HepG2 (cell line): ENCODE data around the gene ARL5C. TPM values are rescaled to one million over a fixed set of nuclear protein-coding genes. Genes with fewer than 3 reads are reported as not detected.

ENCODE experiments used
- ATAC-seq: fragments of 200-7000 bp; cut with Tn5 transposase; 3 replicates; pipeline ENCODE4 v1.9.1; 2020; ENCODE audit warnings: mild to moderate bottlenecking, moderate library complexity
- BruUV-seq: library from RNA; stranded (reverse); fragments of 400-500 nt; replicated peaks from 2 replicates; lab custom pipeline; 2021; lab: Mats Ljungman, UMichigan
- CTCF ChIA-PET: fragments of 300-600 bp; formaldehyde crosslinking; extraction: SDS; loops from one replicate; lab custom pipeline; 2021; ENCODE audit warnings: low total read pairs, inconsistent platforms, low intra/inter-chr PET ratio; lab: Yijun Ruan, JAX
- POLR2A ChIA-PET: fragments of 350-600 bp; sonication (Branson Sonifier 250); formaldehyde crosslinking; loops from one replicate; lab custom pipeline; 2020; ENCODE audit warnings: antibody characterized with exemption, inconsistent platforms; lab: Yijun Ruan, JAX
- DNase-seq: peaks from one replicate; pipeline ENCODE4 v3.0.0-alpha.2; 2015; ENCODE audit warnings: low spot score
- FAIRE-seq: peaks from 3 replicates; lab custom pipeline; 2011; peaks lifted over from hg19 to GRCh38; lab: Jason Lieb, UNC
- H2AFZ ChIP-seq: one replicate; pipeline ENCODE4 v1.6.1; 2011; ENCODE audit warnings: low read length, inconsistent platforms
- H3K27ac ChIP-seq: fragments of 300-600 bp; 3 replicates; pipeline ENCODE4 v1.8.0; 2011; ENCODE audit warnings: mixed run types, mild to moderate bottlenecking, mixed read lengths, low read length, inconsistent platforms; ENCODE audit not compliant: insufficient read depth; ENCODE audit errors: extremely low read length
- H3K27me3 ChIP-seq, 2 experiments: fragments of 200-600 bp in 1 of 2; 2 replicates in 1 of 2; 3 replicates in 1 of 2; pipeline versions ENCODE4 v1.6.0 to v1.8.0; 2011; ENCODE audit warnings: low read length in 2 of 2, mild to moderate bottlenecking in 2 of 2, moderate library complexity in 2 of 2, inconsistent platforms in 1 of 2; ENCODE audit not compliant: insufficient read depth in 2 of 2, control insufficient read depth in 1 of 2
- H3K36me3 ChIP-seq, 2 experiments: fragments of 200-600 bp in 1 of 2; replicated peaks in 1 of 2; 2 replicates in 1 of 2; 3 replicates in 1 of 2; pipeline versions ENCODE4 v1.5.1 to v1.8.0; 2011; ENCODE audit warnings: low read length in 2 of 2, inconsistent platforms in 1 of 2; ENCODE audit not compliant: insufficient read depth in 2 of 2, control insufficient read depth in 1 of 2
- H3K4me1 ChIP-seq: 2 replicates; pipeline ENCODE4 v1.5.1; 2012; ENCODE audit warnings: low read length, inconsistent platforms; ENCODE audit not compliant: insufficient read depth
- H3K4me2 ChIP-seq: 2 replicates; pipeline ENCODE4 v1.6.0; 2011; ENCODE audit warnings: low read depth, low read length, inconsistent platforms
- H3K4me3 ChIP-seq, 3 experiments: fragments of 200-600 bp in 1 of 3; sonication (generic), shearing (Covaris generic) in 1 of 3; replicated peaks in 1 of 3; 2 replicates each; pipeline ENCODE4 v1.5.1; 2011 to 2016; ENCODE audit warnings: low read length in 3 of 3, inconsistent platforms in 2 of 3, low read depth in 2 of 3, mild to moderate bottlenecking in 2 of 3, control low read depth in 1 of 3, mixed read lengths in 1 of 3; ENCODE audit not compliant: insufficient read depth in 1 of 3
- H3K79me2 ChIP-seq: one replicate; pipeline ENCODE4 v1.6.1; 2011; ENCODE audit warnings: low read length, inconsistent platforms; ENCODE audit not compliant: insufficient read depth
- H3K9ac ChIP-seq: 2 replicates; pipeline ENCODE4 v1.6.0; 2011; ENCODE audit warnings: mild to moderate bottlenecking, low read depth, low read length, inconsistent platforms; ENCODE audit not compliant: insufficient read depth
- H3K9me3 ChIP-seq: 2 replicates; pipeline ENCODE4 v1.5.1; 2012; ENCODE audit warnings: mild to moderate bottlenecking, low read length
- H4K20me1 ChIP-seq: 2 replicates; pipeline ENCODE4 v1.6.0; 2011; ENCODE audit warnings: inconsistent platforms, mild to moderate bottlenecking, low read length, moderate library complexity; ENCODE audit not compliant: insufficient read depth
- BHLHE40 ChIP-seq: IDR thresholded peaks from 2 replicates; pipeline ENCODE4 v1.6.1; 2011; ENCODE audit warnings: low read length, improper control_type of control experiment
- FIP1L1 ChIP-seq: fragments of 200-400 bp; formaldehyde crosslinking; IDR thresholded peaks from 2 replicates; pipeline ENCODE4 v1.6.1; 2018; ENCODE audit warnings: low read depth, mild to moderate bottlenecking, low read length, moderate library complexity, borderline replicate concordance; ENCODE audit not compliant: insufficient read depth
- GTF3A ChIP-seq: sonication (generic); formaldehyde crosslinking; conservative IDR thresholded peaks from 2 replicates; pipeline ENCODE4 v1.4.0; 2020; ENCODE audit warnings: mild to moderate bottlenecking, missing genetic modification reagents
- HNF4A ChIP-seq: sonication (generic); formaldehyde crosslinking; IDR thresholded peaks from 2 replicates; pipeline ENCODE4 v1.4.0; 2020; ENCODE audit warnings: missing genetic modification reagents
- HNRNPLL ChIP-seq: fragments of 200-400 bp; formaldehyde crosslinking; IDR thresholded peaks from 2 replicates; pipeline ENCODE4 v1.6.1; 2017; ENCODE audit warnings: mild to moderate bottlenecking, low read depth, low read length; ENCODE audit not compliant: poor library complexity, severe bottlenecking
- KDM6A ChIP-seq: IDR thresholded peaks from 2 replicates; pipeline ENCODE4 v1.6.1; 2016; ENCODE audit warnings: low read depth
- NFE2L2 ChIP-seq: fragments of 150-350 bp; IDR thresholded peaks from 2 replicates; pipeline ENCODE4 v1.6.1; 2014; ENCODE audit warnings: low read length
- NFYC ChIP-seq: IDR thresholded peaks from 2 replicates; pipeline ENCODE4 v1.6.1; 2016; ENCODE audit warnings: missing genetic modification reagents, missing compliant biosample characterization
- SNAPC2 ChIP-seq: sonication (generic); formaldehyde crosslinking; IDR thresholded peaks from 2 replicates; pipeline ENCODE4 v1.8.1; 2022; ENCODE audit warnings: mild to moderate bottlenecking, missing genetic modification reagents
- SYNCRIP ChIP-seq: fragments of 200-400 bp; formaldehyde crosslinking; IDR thresholded peaks from 2 replicates; pipeline ENCODE4 v1.6.1; 2018; ENCODE audit warnings: mild to moderate bottlenecking, low read depth, low read length; ENCODE audit not compliant: insufficient read depth
- ZKSCAN8 ChIP-seq: IDR thresholded peaks from 2 replicates; pipeline ENCODE4 v1.6.1; 2016; ENCODE audit warnings: borderline replicate concordance, missing genetic modification reagents, missing compliant biosample characterization
- ZNF557 ChIP-seq: sonication (generic); formaldehyde crosslinking; IDR thresholded peaks from 2 replicates; pipeline ENCODE4 v1.4.0; 2020; ENCODE audit warnings: missing genetic modification reagents
- ZNF607 ChIP-seq: sonication (generic); formaldehyde crosslinking; IDR thresholded peaks from 2 replicates; pipeline ENCODE4 v1.5.1; 2020; ENCODE audit warnings: missing genetic modification reagents, mild to moderate bottlenecking, borderline replicate concordance
- ZSCAN29 ChIP-seq: sonication (generic); formaldehyde crosslinking; conservative IDR thresholded peaks from 2 replicates; pipeline ENCODE4 v1.4.0; 2020; ENCODE audit warnings: mild to moderate bottlenecking, missing genetic modification reagents
- WGBS: methylation state at CpG from one replicate; pipeline ENCODE4 v1.1.6; 2017; ENCODE audit warnings: low lambda C conversion rate; 5-methylcytosine and 5-hydroxymethylcytosine counted together
- in situ Hi-C: cut with HindIII; loops from 2 replicates; pipeline ENCODE4 v1.10.0; 2017; ENCODE audit warnings: low pct_unique_long_range_greater_than_20kb; ENCODE audit not compliant: extremely low pct_ligation_motif_present
- intact Hi-C: fragments of 100-400 bp; cut with micrococcal nuclease; formaldehyde crosslinking; loops from one replicate; pipeline ENCODE4 v1.10.0; 2022; ENCODE audit not compliant: unreplicated experiment
- polyA plus RNA-seq, 8 experiments: library from polyadenylated mRNA; depleted of rRNA in 3 of 8; stranded (reverse) in 7 of 8; unstranded in 1 of 8; fragments of >200 nt; fragmentation: Illumina TruSeq in 4 of 8; extraction: Trizol in 4 of 8; gene quantifications; 2 replicates each; pipeline versions ENCODE4 v1.2.1 to v1.2.3, GENCODE V29; 2011 to 2016; ENCODE audit warnings: low read depth in 4 of 8, missing spikeins in 1 of 8, mixed read lengths in 1 of 8; ENCODE audit not compliant: insufficient read depth in 1 of 8
- total RNA-seq, 5 experiments: library from RNA; depleted of rRNA; stranded (reverse); fragments of >200 nt; fragmentation: Illumina TruSeq; extraction: Trizol; gene quantifications; 2 replicates each; pipeline ENCODE4 v1.2.3, GENCODE V29; 2016; ENCODE audit warnings: low read depth in 1 of 5
- TF ChIP-seq, protein P1 (sequence below): sonication (generic); formaldehyde crosslinking; IDR thresholded peaks from 2 replicates; pipeline ENCODE4 v1.9.0; 2021; ENCODE audit warnings: missing genetic modification reagents, mild to moderate bottlenecking, borderline replicate concordance
- TF ChIP-seq, protein P2 (sequence below): sonication (generic); formaldehyde crosslinking; IDR thresholded peaks from 2 replicates; pipeline ENCODE4; 2020; ENCODE audit warnings: missing genetic modification reagents, mild to moderate bottlenecking, borderline replicate concordance

The ARL5C gene
- total and polyA plus RNA-seq, 2 of the 13 experiments (the other 11 are each of a cell fraction or from before 2014, with no cell fraction given) = not detected

DNA sequence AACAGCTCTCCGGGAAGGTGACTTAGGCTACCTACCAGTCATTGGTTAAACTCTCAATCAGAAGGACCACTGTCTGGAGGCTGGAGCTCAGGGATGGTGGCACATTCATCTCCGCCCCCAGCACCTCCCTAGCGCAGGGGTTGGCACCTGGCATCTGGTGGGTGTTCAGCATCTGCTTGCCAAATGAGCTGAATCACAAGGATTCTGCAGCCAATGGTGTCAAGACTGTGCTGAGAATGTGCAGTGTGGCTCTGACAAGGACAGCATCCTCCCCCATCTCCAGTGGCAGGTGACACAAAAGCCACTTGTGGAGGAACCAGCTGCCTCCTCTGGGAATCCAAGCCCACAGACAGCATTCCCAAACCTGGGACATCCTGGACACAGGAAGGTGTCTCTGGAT, 49.7 kb downstream of the ARL5C start:
- in situ Hi-C loops = no loop called here
- H3K9me3 ChIP-seq = no peaks in the 10 kb centered on the region
- no peaks in the 10 kb centered on the region for H4K20me1 ChIP-seq
- H3K9ac ChIP-seq = no peak overlapping the region
- H3K27ac ChIP-seq = no peak overlapping the region
- no peak for ATAC-seq
- peaks cover 9% of the 10 kb centered on the region for H3K4me1 ChIP-seq
- CTCF ChIA-PET = no interaction called here
- H2AFZ ChIP-seq = no peak overlapping the region
- POLR2A ChIA-PET = no interaction called here
- no peak for DNase-seq
- TF ChIP-seq, protein P1, sequence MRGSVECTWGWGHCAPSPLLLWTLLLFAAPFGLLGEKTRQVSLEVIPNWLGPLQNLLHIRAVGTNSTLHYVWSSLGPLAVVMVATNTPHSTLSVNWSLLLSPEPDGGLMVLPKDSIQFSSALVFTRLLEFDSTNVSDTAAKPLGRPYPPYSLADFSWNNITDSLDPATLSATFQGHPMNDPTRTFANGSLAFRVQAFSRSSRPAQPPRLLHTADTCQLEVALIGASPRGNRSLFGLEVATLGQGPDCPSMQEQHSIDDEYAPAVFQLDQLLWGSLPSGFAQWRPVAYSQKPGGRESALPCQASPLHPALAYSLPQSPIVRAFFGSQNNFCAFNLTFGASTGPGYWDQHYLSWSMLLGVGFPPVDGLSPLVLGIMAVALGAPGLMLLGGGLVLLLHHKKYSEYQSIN (CRISPR knock-in tag) = no peak
- TF ChIP-seq ZSCAN29 (CRISPR knock-in tag) (no peak), HNF4A (no peak), ZNF557 (CRISPR knock-in tag) (no peak), KDM6A (CRISPR knock-in tag) (no peak), ZKSCAN8 (CRISPR knock-in tag) (no peak), GTF3A (CRISPR knock-in tag) (no peak), FIP1L1 (no peak)
- H3K4me3 ChIP-seq = no peak overlapping the region
- H3K79me2 ChIP-seq = no peaks in the 10 kb centered on the region
- peaks cover 2 to 33% of the 10 kb centered on the region in 2 experiments; a peak in 4 of 5 replicates for H3K27me3 ChIP-seq
- WGBS = 23% methylated on average over 2 of the region's 3 CpGs
- no peaks in the 10 kb centered on the region for H3K36me3 ChIP-seq
- intact Hi-C loops = no loop called here
- H3K4me2 ChIP-seq = no peak overlapping the region
- no TSS peak for BruUV-seq
- FAIRE-seq = no peak

DNA sequence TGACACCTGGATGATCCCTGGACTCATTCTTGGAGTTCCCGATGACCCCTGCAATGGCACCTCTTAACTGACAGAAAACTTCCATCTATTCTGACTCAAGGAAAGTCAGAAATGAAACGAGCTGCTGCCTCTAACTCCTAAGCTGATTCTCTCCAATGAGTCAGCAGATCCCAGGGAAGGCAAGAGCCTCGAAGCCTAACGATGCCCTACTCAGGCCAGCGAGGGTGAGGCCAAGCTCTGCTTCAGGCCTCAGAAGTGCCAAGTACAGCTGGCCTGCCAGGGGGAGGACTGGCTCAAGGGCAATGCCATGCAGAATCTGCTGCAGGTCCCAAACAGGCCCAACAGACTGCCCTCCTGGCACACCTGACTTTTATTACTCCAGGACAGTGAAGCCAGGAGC, 50.8 kb downstream of the ARL5C start:
- no peak for DNase-seq
- Histone ChIP-seq H3K4me3 (no peak overlapping the region), H3K4me1 (peaks cover 9% of the 10 kb centered on the region), H3K36me3 (no peaks in the 10 kb centered on the region), H3K27me3 (peaks cover 6 to 43% of the 10 kb centered on the region in 2 experiments), H3K27ac (no peak overlapping the region), H4K20me1 (no peaks in the 10 kb centered on the region), H2AFZ (no peak overlapping the region), H3K9ac (no peak overlapping the region), H3K9me3 (no peaks in the 10 kb centered on the region), H3K79me2 (no peaks in the 10 kb centered on the region), H3K4me2 (no peak overlapping the region; the same call in 1 of the 2 replicates)
- no TSS peak for BruUV-seq
- 2% methylated on average over 5 of the region's 5 CpGs for WGBS
- ChIA-PET POLR2A (interaction anchor here (1.7 kb wide), 1 partner anchor 10 kb away, joined by 4 read pairs; no protein-coding TSS in a partner anchor), CTCF (no interaction called here)
- intact Hi-C loops = no loop called here
- no peak for FAIRE-seq
- ATAC-seq = no peak; the same call in 2 of the 3 replicates
- in situ Hi-C loops = no loop called here
- TF ChIP-seq BHLHE40 (0 out of 2 replicates have a peak, but pooled peaks have one; percentile 48), HNRNPLL (no peak), SYNCRIP (no peak), NFYC (CRISPR knock-in tag) (no peak), ZNF607 (0 out of 2 replicates have a peak, but pooled peaks have one; percentile 26), SNAPC2 (CRISPR knock-in tag) (no peak), NFE2L2 (peak; percentile 63)
- TF ChIP-seq, protein P2, sequence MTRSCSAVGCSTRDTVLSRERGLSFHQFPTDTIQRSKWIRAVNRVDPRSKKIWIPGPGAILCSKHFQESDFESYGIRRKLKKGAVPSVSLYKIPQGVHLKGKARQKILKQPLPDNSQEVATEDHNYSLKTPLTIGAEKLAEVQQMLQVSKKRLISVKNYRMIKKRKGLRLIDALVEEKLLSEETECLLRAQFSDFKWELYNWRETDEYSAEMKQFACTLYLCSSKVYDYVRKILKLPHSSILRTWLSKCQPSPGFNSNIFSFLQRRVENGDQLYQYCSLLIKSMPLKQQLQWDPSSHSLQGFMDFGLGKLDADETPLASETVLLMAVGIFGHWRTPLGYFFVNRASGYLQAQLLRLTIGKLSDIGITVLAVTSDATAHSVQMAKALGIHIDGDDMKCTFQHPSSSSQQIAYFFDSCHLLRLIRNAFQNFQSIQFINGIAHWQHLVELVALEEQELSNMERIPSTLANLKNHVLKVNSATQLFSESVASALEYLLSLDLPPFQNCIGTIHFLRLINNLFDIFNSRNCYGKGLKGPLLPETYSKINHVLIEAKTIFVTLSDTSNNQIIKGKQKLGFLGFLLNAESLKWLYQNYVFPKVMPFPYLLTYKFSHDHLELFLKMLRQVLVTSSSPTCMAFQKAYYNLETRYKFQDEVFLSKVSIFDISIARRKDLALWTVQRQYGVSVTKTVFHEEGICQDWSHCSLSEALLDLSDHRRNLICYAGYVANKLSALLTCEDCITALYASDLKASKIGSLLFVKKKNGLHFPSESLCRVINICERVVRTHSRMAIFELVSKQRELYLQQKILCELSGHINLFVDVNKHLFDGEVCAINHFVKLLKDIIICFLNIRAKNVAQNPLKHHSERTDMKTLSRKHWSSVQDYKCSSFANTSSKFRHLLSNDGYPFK (CRISPR knock-in tag) = no peak
